ENCODE data around the gene ASTN1.

ASTN1 gene

DNA sequence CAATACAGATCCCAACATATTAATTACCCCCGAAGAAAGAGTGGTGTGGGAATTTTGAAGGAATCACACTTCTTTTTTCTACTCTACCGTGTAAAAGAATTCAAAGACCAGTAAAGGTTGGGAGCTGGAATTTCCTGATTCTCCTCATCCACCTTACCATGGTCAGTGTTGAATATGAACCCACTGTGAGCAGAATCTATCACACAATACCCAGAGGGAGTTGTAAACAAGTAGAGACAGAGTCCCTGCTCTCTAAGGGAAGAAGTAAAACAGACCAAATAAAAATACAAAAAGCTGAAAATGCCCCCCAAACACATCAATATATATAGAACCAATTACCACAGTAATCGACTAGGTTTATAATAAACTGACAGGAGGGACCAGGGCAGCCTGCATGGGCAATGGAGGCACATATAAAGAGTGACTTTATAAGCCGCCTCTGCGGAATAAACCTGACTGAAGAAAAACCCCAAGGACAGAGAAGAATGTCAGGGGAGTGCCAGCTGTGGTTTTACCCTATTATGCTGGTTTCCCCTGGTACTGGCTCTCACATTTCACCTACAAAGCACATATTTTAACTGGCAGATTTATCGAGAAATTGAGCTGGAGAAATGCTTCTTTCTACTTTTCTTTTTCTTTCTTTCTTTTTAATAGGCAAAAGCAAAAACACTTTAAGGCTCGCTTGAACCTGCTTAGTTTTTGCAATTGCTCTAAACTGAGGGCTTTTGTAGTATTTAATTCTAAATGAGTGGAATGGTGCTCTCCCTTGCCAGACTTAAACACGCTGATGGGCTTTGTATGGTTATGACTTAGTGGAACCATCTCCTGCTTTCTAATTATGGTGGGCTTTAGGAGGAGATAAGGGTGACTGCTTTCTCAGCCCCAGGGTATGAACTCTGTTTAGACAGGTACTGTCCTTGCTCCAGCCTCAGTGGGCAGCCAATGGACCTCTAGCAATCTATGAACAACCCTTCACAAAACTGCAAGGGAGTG, 244.8 kb downstream of the ASTN1 start:
- FAIRE-seq = no peak

DNA sequence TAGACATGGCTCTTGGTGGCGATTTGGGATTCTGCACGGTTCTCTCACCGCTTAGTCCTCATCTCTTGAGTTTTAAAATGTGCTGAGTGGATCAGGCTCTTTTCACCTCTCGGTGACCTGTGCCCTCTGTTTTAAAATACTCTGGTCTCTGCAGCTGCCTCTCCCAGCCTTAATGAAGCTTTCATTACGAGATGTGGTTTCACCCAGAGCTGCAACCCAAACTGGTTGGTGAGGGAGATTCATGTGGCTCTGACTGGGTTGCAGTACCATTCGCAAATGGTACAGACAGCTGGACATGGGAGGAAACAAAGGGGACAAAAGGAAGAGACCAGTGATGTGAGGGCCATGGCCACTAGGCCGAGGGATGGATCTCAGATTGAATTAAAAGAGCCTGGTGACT, 258.9 kb downstream of the ASTN1 start:
- no peak for FAIRE-seq

DNA sequence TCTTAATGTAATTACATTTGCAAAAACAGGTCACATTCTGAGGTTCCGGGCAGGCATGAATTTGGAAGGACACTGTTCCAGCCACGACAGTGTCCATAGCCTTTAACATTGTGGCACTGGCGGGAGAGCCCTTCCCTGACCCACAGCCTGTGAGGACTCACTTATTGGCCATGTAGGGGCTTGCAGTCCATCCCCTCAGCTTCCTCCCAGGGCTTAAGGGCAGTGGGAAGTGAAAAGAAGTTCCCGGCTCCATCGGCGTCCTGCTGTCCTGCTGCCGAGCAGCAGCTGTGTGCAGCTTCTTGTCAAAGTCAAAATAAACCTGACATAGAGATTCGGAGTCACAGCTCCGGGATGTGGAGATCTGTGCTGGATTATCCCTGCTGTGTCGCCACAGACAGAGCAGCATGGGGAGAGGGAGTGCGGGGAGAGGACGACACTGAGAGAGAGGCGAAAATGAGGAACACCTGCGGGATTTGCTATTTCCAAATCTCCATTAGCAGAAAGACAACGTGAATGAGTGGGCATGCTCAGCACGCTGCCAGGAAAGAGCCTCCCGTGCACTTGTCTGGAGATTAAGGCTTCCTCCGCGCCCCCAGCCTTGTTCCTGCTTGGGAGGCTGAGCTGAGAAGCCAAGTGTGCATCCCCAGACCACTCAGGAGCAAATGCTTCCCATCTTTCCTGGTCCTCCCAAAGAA, 260.3 kb downstream of the ASTN1 start:
- FAIRE-seq = no peak

DNA sequence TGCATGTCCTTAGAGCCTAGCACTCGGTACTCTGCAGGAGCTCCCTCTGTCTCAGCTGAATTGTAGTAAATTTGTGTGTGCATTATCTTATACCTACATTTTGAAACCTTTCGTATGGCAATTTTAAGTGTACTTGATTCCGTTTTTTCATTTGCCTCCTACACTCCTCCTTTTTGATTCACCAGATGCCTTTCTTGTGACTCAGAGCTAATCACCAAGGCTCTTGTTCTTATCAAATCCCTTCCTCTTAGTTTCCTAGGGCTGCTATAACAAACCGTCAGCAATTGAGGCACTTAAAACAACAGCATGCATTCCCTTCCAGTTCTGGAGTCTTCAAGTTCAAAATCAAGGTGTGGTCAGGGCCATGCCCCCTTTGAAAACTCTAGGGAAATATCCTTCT, 261.0 kb downstream of the ASTN1 start:
- no peak for FAIRE-seq

DNA sequence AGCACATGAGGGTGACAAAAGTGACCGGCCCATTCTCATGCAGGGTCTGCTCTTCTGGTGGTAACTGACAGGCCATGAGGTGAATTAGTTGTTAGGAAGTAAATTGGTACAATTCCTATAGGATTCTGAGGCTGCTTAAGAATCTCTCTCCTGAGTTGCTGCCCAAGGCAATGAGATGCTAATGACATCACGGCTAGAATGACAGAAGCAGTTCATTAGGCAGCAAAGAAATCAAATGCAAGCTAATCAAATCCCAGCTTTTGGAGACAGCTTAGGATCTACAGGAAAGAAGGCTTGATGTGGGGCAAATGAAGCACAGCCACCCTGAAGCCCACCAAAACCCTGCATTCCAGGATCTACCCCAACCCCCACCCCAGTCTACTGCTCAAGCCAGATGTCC, 265.2 kb downstream of the ASTN1 start:
- no peak for FAIRE-seq

DNA sequence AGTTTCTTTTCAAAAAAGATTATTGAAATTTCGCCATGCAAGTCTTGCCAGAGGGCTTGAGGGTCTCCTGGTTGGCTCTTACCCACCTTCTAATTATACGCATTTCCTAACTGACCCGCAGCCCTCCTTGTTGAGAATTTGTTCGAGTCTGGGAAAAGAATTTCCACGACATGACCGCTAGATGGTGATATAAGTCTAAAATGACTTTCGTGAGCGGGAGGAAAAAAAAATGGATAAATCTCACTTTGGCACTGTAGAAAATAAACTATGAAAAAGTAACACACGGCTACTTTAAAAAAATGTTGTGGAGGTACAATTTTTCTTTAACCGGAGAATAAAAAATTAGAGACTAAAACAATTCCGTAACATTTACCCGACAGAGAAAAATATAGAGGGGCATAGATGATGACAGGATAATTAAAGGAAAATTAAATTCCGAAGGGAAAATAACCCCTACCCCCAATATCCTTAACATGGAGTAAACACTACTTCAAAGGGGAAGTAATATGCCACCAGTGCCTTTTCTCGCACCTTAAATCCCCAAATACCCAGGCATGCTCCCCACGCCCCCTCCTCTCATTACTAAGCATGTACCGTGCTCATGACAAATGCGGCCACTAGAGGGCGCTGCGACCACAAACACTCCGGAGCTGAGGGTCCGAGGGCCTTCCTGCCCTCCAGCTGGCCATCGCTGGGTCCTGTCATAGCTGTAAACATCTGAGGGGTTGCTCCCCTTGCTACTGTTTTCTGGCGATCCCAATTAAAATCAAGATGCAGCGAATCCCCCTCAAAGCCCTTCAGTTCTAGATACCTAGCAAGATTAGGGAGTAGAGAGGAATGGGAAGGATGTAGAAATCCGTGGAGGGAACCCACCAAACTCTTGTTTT, 266.9 kb downstream of the ASTN1 start:
- peak; percentile 91 for FAIRE-seq

DNA sequence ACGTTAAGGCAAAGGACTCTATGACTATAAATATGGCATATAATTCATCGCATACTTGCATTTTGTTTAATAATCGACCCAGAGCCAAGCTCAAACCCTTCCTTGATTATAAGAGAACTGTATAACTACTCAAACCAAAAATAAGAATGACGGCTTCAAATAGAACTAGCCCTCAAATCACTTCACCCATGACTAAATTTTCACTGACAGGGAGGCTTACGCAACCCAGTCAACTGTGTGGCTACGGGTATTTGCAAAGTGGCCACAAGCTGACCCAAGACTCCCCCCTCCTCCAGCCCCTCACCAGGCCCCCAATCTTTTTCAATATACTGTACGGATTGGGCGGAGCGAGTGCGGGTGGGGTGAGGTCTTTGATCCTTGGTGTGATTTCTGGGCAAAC, 268.3 kb downstream of the ASTN1 start:
- no peak for FAIRE-seq

DNA sequence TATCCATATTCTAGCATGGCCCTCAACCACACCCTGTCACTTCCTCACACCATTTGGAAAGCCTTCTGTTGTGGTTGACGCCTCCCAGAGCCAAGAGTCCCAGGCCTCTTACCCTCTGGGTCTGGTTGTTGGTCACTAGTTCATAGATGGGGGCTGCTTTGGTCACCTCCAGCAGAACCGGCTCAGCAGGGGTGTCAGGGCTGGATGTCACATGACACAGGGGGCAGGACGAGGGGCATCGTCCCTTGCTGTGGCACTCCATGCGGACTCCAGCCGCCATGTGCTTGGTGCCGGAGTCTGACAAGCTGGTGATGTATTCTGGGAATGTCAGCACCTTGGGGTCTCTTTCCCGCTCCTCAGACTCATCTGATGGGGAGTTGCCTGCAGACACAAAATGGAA, 270.1 kb downstream of the ASTN1 start:
- no peak for FAIRE-seq

DNA sequence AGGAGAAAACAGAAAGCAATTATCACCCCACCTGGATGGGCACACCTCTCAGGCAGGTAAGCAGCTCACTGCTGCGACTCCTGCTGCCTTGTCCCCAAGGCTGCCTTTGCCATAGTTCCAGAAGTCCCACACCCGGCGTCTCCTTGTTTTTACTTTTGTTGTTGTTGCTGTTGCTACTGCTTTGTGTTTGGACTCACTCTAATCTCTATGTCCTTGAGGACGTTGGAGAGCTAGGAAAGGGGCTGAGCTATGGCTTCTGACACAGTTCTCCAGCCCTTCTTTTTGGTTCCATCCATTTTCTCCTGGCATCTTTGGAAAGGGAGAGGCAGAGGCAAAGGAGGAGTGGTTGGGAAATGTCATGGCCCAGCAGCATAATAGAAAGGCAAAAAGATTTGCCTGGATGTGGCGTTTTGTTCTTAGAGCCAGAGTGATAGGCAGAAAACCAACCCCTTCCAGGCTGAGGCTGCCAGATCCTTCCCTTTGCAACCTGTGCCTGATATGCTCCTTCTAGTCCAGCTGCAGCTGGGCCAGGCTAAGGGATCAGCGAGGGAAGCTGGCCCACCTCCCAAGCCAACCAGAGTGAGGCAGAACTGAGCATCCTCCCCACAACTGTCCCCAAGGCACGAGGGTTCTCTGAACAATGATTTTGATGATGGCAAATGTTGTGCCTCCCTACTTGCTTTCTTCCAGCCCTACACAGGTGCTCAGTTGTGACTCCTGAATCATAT, 270.7 kb downstream of the ASTN1 start:
- no peak for FAIRE-seq

DNA sequence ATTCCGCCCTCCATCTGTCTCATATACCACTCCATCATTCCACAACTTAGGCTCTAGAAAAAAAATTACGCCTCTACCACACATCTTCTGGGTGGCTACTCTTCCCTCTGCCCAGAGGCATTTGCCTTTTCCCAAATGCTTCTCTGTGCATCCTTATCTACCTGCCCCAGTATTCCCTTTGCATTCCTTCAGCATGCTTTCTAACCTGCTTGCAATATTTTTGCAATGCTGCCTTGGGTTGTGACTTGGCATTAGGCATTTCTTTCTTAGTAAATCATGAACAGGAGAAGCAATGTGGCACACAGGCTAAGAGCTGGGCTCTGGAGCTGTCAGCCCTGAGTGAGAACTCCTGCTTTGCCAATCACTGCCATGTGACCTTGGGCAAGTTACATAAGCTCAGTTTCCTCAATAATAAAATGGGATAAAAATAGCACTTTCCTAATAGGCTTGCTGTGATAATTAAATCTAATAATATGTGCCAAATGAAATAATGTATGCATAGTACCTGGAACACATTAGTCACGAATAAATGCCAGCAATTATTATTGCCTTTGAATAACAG, 276.0 kb downstream of the ASTN1 start:
- FAIRE-seq = no peak

DNA sequence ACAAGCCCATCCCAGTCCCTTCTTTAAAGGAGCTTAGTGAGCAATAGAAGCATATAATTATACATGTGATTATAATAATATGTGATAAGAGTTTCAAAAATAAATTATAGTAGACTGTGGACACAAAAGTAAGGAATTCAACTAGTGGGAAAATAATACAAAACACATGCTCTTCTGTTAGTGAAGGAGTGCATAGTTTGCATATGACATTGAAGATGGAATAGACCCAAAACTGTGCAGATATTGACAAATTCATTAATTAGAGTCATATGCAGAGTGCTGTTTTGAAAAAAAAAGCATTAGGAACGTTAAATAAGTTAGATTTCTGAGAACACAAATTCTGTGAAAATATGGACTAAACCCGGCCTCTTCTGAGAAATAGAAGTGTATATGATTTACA, 278.8 kb downstream of the ASTN1 start:
- no peak for FAIRE-seq

DNA sequence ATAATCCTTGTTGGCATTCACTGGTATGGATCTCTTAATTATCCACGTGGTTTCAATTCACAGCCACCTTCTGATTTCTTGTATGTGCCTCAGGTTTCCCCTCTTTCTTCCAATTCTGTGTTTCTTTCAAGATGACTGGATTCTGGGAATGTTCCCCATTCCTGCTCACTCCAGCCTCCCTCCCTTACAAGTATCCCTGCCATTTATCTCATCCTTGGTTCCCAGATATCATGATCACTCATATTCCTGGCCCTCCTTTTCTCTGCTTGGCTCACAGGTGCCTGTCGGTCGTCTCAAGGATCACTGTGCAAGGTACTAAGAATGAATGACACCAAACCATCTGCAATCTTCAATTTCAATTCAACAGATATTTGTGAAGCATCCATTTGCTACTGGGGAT, 279.2 kb downstream of the ASTN1 start:
- FAIRE-seq = no peak

DNA sequence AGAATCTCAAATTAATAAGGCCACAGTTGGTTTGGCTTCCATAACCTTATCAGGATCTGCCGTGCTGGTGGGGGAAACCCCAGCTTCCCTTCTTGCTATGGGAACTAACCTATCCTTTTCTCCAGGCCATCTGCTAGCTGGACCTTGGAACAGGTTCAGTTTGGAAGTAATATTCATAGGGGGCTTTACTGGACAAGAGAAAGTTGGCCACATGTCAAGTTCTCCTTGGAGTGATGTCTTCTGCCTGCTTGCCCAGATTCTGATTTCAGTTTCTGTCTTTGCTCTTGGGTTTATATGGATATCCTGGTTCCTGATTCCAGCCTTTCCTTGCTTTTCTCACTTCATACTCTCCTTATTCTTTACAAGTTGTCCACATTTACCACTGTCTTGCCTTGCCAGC, 279.6 kb downstream of the ASTN1 start:
- no peak for FAIRE-seq

DNA sequence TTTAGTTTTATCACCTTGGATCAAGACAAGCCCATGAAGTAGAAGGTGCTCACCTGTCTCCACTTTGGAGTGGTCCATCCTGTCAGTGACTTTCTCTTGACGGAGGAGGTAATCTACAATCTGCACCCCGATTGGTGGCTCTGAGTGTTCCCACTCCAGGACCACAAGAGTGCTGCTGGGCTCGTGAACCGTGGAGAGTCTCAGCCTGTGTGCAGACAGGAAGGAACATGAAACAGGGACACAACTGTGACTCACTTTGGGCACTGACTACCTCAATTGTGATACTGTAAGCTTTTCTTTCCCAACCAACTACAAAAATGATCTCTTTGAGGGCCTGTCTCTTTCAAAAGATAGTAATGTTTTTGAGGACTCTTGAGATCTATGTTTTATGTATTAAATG, 280.2 kb downstream of the ASTN1 start:
- FAIRE-seq = no peak

DNA sequence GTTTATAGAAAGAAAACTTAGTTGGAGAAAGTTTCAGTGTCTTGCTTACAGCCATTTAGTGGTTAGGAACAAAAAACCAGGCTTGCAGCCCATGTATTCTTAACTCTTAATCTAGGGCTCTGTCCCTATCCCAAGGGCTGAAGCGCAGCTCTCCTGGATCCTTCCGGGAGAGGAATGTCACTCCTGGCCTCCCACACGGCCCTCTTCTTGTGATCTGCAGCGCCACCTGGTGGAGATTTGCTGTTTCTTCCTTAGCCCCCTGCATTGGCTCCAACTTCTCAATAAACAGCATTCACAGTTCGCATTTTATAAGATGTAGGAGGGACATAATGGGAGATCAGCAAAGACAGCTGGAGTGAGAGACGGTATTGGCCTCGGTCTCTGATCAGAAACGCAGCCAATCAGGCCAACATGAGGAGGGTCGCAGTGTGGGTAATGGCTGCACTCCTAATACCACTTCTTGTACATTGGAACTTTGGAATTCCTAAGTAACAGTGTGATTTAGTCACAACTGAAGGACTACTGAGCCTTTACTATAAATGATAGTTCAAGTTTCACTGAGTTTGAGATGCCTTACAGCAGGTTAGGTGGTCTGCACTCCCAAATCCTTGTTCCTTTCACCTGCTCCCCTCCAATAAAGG, 283.4 kb downstream of the ASTN1 start:
- no peak for FAIRE-seq

DNA sequence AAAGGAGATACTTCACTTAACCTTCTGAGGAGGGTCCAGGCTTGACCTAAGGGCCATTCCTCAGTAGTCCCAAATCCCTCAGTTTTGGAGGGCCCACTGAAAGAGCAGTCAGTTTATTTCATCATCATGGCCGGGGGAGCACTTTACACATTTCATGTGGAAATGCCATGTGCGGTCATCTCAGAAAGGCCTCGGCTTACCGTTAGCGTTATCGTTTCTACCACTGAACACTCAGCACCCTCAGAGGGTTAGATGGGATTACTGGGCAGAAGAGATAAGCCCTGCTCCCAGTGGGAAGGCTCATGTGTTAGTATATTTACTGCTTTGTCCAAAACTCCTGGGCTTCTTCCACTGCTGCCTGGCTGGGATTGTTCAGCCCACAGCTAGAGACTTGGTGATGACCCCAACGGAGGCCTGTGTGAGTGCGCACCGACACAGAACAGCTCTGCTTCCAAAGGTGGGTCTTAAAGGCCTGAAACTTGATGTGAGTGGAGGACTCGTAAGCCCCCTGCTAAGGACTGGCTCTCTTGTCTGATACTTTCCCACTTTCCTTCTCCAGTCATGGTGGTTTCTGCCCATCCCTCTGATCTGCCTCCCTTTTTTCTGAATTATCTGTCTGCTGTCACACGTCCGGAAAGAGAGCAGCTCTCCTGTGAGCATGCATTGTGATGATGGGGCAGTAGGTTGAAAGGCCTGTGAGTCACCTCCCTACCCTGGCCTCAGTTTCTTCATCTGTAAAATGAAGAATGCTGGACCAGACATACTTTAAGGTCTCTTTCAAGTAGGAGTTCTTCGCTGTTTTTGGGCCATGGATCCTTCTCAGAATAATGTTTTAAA, 284.5 kb downstream of the ASTN1 start:
- no peak for FAIRE-seq

DNA sequence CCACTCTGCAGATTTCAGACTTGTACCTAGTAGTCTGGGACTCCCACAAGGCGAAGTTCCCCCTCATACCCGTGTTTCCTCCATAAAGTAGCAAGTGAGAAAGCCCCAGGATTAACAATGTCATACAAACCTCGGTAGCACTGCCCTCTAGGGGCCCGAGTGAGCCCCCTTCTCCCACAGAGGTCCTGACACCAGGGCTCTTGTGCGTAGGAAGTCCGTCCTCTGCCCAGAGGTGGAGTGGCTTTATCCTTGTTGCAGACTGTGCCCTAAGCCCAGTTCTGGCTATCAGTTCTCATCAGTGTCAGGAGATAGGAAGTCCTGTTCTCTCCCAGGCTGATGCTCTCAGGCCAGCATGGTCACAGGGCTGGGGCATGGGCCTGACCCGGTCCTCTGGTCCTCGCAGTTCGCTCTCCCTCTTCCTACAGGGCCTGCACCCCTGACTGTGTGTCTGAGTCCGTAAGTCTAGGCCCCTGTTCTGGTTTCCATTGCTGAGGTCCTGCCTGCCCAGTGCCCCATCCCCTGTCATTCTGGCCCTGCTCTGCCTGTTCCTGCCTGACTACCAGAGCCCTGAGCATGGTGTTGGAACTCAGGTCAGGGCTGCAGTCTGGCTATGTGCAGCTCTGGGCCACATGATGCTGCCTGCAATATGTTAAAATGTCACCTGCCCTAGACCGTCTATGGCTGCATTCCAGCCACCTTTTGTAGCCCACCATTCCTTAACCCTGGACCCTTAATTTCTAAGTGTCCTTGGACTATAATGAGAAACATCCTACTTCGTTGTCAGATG, 285.6 kb downstream of the ASTN1 start:
- no peak for FAIRE-seq

DNA sequence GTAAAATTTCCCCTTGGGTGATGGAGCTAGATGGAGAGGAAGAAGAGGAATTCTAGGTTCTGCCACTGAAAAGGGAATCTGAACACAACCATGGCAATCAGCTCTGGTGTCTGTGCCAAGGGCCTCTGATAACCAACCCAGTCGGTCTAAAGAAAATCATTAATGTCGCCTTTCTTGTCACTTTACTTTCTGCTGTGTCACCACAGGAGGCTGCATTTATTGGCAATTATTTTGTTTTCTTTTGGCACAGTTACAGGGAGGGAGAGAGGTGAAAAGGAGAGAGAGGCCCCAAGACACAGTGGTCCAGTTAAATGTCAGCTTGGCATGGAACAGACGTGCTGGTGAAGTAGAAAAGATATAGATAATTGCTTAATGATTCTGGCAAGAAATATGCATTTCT, 287.0 kb downstream of the ASTN1 start:
- no peak for FAIRE-seq

DNA sequence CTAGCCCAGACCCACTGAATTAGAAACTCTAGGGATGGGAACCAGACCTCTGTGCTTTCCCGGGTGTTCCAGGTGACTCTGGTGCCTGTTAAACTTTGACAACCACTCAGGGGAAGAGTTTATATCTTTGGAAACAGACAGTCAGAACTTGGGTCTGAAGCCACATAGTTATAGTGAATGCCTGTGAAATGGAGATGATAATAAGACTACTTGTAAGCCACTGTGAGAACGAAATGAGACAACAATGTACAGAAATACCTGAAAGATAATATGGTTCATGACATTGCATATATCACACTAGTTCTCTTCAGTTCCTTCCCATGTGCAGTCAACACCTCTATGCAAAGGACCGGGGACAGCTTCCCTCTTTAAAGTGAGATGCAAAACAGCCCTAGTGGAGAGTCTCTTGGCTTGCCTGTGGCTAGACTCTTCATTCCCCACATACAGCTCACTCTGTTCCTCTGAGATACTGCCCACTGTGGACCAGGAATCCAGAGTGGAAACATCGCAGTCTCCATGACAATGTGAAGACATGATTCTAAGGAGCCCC, 287.5 kb downstream of the ASTN1 start:
- no peak for FAIRE-seq

DNA sequence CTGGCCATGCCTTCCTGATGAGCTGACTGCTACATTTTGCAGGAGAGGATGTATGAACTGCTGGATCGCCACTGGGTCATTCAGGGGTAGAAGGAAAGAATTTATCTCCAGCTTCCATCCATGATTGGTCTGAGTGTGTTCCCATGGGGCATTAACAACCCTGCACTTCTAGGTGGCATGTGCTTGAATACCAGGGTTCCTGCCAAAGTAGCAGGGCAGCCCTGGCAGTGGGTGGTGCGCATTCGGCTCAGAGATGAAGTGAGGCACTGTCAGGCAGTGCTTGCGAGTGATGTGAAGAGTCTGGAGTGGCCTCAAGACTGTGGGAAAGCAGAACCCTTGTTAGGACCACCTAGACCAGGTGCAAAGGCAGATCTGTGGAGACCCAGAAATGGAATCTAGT, 294.9 kb downstream of the ASTN1 start:
- no peak for FAIRE-seq

Measured in A204.1 (cell line).